Epithelial cell of prostate (primary cell): ENCODE results near the gene CHID1.

Source experiments
- DNase-seq: peaks from one replicate; pipeline ENCODE4 v3.0.0-alpha.2; 2011; ENCODE audit warnings: low read depth, low spot score
- H3K27ac ChIP-seq: fragments of 450-650 bp; 2 replicates; pipeline ENCODE4 v1.5.1; 2017; ENCODE audit warnings: mild to moderate bottlenecking

Gene CHID1

DNA sequence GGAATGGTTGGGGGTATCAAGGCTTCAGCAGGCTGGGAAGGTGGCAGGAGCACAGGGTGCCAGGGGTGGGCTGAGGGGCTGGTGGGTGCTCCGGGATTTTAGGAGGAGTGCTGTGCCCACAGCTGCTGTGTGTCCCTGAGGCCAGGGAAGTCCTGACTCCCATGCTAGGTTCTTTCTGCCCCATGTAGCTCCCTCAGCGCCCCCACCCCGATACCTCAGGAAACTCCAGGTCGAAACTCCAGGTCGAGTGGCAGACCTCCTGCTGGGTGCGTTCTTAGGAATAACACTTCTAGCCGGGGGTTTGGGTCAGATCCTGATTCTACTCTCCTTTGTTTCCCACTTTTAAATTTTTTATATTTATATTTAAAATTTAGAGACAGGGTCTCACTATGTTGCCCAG, 23.3 kb upstream of the CHID1 start:
- no peak for DNase-seq
- no peak overlapping the region for H3K27ac ChIP-seq

DNA sequence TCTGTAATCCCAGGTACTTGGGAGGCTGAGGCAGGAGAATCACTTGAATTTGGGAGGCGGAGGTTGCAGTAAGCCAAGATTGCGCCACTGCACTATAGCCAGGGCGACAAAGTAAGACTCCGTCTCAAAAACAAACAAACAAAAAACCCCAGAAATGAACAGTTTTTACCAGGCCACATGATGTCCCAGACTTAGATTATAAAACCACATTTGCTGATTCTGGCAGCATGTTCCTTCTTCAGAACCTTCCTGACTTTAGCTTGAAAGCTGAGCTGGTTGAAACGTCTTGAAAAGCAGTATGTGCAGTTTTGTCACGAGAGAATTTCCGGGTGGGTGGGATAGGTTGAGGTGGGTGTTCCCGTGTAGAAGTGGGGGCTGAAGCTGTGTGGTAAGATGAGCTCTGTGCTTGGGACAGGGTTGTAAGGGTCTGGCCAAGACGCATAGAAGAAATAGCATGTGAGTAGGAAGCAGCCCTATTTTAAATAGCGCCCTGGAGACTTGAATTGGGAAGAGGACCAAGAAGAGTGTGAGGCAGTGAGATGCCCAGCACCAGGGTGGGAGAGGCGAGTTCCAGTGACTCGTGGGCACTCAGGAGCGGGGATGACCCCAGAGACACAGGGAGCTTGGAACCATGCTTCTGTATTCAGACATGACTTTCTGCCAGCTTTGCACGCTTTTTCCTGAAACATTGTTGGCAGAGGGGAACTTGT, 22.7 kb upstream of the CHID1 start:
- DNase-seq, result no peak
- no peak overlapping the region for H3K27ac ChIP-seq

DNA sequence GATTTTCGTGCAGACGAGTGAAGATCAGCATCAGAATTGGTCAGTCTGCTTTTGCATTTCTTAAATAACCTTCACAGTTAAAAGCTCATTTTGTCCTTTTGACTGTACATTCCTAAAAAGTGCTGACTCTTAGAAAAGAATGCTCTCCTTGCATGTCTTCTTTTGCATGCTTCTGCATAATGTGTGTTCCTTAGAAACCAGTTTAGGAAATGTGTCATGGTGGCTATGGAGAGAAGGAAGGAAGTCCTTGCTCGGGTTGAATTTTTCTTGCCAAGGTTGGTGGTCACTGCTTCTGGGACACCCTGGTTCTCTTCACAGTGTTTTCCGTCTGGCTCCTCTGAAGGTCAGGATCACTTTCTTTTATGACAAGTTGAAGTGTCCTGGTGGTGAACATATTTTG, 21.8 kb upstream of the CHID1 start:
- no peak overlapping the region for H3K27ac ChIP-seq
- DNase-seq, result no peak

DNA sequence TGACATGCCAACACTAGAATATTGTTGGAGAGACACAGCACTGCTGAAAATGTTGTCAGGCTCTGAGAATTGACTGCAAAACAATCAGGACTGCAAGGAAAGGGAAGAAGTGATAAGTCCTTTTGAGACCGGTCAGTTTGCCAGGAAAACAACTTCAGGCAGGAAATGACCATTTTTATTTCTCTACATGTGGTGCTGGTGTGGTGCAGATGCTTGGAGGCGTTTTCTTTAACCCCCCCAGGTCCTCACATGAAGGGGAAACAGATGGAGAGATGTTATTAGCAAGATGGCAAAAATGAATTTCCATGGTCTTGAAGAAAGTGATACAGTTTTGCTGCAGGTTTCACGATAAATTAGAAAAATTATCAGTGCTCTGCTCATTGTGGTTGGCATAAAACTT, 20.8 kb upstream of the CHID1 start:
- H3K27ac ChIP-seq, result no peak overlapping the region

DNA sequence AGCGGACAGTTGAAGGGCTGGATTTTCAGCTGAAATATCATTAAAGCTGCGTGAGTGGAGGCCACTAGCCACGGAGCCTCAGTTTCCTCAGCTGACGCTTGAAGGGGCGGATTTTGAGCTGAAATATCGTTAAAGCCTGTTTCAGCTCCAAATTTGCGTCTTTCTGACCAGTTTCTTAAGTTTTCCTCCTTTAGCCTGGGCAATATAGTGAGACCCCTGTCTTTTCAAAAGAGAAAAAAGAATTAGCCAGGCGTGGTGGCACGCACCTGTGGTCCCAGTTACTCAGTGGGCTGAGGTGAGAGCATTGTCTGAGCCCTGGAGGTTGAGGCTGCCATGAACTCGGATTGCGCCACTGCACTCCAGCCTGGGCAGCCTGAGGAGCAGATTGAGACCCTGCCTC, 18.8 kb upstream of the CHID1 start:
- DNase-seq, result no peak
- no peak overlapping the region for H3K27ac ChIP-seq

More for the DNA sequence above, 20.8 kb upstream of the CHID1 start:
- no peak for DNase-seq

DNA sequence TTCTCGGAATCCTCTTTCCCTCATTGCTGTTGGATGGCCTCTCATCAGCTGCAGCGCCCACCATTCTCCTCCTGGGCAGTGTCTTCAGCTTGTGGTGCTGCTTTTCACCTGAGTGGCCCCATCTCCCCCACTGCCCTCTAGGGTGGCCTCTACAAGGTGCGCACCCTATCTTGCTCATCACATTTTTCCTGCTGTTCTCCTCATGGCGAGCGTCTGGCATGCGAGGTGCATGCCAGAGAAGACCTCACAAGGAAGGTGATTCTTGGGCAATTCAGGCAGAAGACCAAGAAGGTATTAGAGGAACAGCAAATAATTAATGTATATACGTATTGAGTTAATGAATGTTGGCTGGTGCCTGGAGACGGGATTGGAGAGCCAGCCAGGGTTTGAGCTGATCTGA, 18.2 kb upstream of the CHID1 start:
- no peak for DNase-seq
- H3K27ac ChIP-seq, result no peak overlapping the region

DNA sequence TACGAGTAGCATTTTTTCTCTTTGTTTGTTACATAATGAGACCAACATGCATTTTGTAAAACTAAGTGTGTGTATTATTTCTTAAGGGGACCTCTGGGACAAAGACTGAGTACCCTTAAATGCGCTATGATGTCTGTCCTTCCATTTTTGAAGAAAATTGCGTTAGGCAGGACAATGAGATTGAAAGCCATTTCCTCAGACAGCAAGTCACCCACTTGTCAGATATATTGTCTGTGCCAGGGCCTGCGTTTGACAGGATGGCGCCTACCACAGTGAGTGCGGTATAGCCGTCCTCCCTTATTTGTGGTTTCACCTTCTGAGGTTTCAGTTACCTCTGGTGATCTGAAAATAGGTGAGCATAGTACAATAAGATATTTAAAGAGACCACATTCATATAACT, 17.3 kb upstream of the CHID1 start:
- DNase-seq, result no peak
- no peak overlapping the region for H3K27ac ChIP-seq

DNA sequence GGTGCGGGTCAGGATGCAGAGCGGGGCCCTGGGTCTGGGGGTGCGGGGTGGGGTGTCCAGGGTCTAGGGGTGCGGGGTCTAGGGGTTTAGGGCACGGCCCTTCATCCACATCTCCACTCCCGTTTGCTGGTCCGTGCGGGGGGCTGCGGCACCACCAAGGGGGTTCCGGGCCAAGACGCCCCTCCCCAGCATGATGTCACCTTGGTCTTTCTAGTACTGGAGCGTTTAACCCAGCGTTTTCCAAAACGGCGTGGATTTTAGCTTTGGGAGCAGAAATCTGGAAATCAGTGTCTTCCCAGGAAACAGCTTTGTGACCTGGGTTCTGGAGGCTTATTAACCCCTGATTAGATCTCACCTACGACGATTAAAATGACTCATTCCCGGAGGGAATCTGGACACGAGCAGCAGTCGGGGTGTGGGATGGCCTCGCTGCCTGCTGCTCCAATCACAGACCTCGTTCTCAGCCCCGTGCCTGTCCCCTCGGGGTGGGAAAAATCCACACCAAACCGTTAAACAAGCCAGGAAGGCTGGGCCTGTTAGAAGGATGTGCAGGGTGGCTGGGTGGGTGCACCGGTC, 15.8 kb upstream of the CHID1 start:
- peak overlapping the region; percentile 59 for H3K27ac ChIP-seq
- no peak for DNase-seq

DNA sequence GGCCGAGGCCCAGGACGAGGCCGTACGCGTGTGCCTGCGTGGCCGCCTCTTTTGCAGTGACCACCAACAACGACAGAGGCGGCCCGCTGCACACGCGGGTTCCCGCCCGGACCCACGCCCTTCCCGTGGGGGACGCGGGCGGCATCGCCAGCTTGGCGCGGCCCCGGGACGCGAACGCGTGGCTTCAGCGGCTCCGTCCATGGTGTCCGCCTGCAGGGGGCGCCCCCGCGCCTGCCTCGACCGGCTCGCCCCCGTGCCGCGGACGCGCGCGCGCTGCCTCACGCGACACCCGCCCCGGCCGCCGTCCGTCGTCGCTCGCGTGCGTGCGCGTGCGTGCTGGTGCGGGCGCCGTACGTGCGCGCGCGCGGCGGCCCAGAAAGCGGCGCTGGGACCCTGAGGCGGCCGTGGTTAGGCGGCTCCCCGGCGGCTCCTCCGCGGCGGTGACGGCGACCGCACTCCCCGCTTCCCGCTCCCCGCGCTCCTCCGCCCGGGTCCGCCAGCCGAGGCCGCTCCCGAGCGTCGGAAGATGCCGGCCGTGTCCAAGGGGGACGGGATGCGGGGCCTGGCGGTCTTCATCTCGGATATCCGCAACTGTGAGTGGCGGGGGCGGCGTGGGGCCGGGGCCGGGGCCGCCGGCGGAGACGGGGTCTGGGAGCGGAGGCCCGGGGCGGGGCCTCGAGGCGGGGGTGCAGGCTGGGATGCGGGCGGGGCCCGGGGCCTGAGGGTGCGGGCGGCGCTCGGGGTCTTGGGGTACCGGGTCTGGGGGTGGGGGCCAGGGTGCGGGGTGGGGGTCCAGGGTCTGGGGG, 15.1 kb upstream of the CHID1 start, which contains the start of gene AP2A2:
AP2A2 (plus strand) TSS at position 375 of the 806 bp plus-strand sequence; CDS start at position 527, 152 bp downstream.
- H3K27ac ChIP-seq, result peak within 1 kb of the TSS; percentile 59

DNA sequence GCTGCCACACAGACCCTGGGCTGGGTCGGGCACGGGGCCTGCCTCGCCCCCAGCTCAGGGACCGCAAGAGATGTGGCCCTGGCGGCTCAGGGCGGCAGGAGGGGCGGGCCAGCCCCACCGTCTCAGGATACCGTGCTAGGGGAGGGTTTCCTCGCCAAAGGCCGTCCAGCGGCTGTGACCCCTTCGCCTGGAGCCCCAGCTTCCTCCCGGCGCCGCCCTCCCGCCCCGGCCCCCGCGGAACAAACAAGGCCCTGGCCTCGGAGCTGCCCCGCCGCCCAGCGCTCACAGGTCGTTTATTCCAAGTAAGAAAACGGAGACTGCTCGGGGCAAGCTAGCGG, 14.5 kb upstream of the CHID1 start:
- no peak overlapping the region for H3K27ac ChIP-seq
- no peak for DNase-seq

More for the DNA sequence above, 15.1 kb upstream of the CHID1 start, which contains the start of gene AP2A2:
- DNase-seq, result peak; percentile 40

DNA sequence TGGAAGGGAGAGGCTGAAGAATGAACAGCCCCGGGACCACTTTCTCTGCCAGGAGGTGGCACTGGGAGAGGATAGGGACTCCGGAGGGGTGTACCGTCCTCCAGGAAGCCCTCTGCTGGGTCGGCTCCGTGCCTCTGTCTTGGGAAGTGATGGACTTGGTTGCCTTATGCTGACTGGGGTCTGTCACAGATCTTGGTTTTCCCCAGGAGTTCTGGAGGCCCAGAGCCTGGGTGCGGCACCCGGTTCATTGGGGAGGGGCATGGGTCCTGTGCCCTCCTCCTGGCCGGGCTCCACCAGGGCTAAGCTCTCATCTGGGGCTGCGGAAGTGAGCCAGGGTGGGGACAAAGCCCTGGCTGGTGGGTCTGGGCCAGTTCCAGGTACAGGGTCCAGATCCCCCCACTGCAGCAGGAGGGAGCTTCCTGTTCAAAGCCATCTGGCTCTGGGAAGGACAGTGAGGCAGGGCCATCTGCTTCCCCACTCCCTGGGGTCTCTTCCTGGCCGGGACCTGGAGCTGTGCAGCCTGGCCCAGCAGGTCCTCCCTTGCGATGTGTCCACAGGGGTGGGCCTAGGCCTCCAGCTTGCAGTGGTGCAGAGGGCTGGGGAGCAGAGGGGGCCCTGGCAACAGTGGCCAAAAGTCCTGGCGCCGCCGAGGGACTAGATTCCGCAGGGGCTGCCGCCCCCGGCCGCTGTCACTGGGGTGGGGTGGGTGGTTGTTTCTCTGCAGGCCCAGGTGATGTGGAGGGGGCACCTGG, 14.0 kb upstream of the CHID1 start:
- DNase-seq, result no peak
- H3K27ac ChIP-seq, result no peak overlapping the region

DNA sequence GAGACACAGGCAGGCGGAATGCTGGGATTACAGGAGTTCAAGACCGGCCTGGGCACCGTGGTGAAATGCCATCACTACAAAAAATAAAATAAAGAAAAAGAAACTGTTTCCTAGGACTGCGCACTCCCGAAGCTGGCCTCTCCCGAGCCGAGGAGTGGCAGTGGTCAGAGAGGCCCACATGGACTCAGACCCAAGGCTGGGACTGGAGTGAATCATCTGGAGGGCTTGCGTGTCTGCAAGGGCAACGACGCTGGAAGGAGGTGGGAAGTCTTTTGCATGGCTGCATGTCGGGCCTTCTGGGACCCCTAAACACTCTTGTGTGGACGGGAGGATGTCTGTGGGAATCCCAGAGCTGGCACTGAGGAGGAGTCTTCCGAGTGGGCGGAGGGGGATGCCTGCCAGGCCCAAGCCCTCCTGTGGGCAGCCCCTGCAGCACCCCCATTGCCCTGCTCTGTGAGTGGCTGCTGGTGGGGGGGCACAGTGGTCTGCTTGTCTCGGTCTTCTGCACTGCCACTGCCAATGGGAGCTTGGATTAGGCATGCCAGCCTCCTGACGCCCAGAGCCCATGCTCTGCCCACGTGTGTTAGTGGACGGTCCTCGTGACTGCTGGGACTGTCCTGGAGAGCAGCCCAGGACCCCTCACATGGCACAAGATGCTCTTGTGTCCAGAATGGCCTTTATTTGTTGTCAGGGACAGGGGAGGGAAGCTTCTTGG, 13.2 kb upstream of the CHID1 start:
- DNase-seq, result no peak
- no peak overlapping the region for H3K27ac ChIP-seq

DNA sequence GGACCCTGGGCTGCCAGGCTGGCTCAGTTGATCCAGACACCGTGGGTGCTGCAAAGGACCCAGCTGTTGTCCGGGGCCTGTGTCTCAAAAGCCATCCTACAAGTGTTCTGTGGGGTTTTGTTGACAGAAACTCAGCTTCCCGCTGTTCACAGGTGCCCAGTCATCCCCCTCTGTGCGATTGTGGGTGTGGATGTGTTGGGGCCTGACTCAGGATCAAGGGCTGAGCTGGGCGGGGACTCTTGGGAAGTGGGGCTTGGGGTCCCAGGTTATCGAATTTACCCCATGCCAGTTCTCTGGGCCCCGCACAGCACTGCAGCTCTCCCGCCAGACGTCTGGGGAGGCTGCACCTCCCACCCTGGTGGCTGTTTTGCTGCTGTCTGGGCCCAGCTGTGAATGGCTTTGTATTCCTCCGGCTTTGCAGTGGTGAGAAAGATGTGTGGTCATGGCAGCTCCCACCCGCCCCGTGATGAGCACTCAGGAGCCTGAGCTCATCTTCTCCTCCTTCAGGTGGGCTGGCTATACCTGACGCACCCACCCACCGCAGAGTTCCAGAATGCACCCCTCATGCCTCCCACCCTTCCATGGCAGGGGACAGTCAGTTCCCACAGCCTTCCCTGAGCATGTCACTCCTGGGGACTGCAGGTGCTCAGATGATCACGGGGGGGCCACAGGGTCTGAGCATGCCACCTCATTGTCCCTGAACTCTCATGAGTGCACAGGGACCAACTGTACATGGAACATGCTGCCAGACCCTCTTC, 11.5 kb upstream of the CHID1 start:
- H3K27ac ChIP-seq, result no peak overlapping the region
- DNase-seq, result no peak

DNA sequence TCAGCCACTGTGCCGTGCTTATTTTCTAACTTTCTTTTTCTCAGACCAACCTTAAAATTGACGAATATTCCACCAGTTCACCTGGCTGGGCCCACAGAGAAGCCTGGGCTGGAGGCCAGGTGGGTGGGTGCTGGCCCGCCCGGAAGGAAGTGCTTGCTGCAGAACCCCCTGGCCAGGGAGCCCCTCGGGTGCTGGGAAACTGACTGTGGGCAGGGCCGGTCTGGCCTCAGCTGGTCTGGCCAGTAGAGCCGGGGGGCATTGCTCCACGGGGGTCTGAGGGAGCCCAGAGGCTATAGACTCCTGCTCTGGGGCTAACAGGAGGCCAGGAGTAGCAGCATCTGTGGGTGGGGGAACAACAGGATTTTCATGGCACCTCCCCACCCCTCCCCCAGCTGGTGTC, 6.8 kb upstream of the CHID1 start:
- no peak for DNase-seq
- H3K27ac ChIP-seq, result no peak overlapping the region

DNA sequence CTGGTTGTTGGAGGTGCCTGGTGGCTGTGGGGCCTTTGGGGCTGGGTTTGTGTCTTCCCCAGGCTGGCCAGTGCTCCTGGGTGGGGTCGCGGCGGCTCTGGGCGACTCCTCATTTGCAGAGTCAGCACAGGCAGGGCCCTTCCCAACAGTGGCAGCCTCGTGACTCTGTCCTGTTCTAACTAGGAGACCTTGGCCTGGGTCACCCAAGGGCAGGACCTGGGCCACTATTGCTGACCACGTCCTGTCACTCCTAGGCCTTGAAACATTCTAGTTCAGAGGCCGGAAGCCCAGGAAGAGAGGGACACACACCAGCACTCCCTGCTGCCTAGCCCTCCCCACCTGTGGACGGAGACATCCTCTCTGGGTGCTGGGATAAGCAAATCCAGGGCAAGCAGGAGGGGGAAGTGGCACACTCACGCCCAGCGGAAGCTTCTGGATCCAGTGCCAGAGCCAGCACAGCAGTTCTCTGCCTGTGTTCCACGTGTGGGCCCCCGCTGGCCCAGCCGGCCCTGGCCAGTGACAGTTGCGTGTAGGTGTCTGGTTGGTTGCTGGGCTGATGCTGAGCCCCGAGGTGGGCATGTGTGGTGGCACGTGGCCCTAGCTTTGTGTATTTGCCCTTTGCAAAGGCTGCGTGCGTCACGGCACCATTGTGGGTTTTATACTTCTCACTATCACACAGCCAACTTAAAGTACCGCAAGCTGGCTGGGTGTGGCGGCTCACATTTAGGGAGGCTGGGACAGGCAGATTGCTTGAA, 4.3 kb upstream of the CHID1 start:
- H3K27ac ChIP-seq, result no peak overlapping the region
- no peak for DNase-seq

DNA sequence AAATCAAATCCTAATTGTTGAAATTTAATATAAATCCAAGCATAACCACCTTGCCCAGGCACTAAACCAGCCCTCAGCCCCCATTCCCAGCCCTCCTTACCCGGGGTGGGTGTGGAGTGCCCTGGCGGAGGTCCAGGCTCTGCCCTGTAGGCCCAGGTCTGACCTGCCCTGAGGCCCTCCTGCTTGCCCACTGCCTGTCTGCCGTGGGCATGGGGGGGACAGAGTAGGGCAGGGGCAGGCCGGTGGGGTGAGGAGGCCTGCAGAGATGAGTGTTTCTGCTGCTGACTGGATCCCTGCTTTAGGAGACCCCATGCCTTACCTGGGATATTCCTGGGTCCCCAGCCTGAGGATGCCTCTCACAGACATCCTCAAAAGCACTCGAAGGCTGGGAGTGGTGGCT, 3.6 kb upstream of the CHID1 start:
- DNase-seq, result no peak
- no peak overlapping the region for H3K27ac ChIP-seq

DNA sequence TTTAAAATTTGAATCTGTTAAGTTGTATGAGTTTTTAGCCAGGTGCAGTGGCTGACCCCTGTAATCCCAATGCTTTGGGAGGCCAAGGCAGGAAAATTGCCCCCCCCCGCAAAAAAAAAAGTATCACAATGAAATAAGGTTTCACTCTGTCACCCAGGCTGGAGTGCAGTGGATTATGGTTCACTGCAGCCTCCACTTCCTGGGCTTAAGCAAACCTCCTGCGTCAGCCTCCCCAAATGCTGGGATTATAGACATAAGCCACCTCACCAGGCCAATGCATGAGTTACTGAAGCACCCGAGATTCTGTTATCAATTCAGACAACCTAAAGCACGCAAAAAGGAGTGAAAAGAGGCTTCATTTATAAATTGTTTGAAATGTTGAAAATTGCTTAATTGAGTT, 2.4 kb upstream of the CHID1 start:
- H3K27ac ChIP-seq, result no peak overlapping the region
- no peak for DNase-seq

DNA sequence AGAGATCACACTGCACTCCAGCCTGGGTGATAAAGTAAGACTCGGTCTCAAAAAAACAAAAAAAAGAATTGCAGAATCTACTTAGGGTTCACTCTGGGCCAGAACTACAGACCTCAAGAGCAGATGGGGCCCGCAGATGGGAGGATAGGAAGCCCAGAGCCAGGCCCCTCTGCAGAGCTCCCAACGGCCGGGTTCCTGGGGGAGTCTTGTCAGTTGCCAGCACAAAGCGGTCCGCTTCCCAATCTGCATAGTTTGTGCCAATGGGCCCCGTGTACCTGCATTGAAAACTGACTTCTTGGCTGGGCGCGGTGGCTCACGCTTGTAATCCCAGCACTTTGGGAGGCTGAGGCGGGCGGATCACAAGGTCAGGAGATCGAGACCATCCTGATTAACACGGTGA, 1.7 kb upstream of the CHID1 start:
- no peak overlapping the region for H3K27ac ChIP-seq
- DNase-seq, result no peak

DNA sequence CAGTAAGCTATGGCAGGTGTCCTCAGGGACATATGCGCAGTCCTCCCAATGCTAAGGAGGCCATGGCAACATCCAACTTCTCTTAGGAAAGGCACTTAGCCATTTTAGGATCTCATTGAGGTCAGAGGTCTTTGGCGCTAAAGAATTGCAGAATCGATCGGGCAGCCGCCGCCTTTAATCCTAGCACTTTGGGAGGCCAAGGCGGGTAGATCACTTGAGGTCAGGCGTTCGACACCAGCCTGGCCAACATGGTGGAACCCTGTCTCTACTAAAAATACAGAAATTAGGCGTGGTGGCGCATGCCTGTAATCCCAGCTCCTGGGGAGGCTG, 1.2 kb upstream of the CHID1 start:
- H3K27ac ChIP-seq, result no peak overlapping the region

More for the DNA sequence above, 1.2 kb upstream of the CHID1 start:
- DNase-seq, result no peak
